ENCODE data around the gene CACNG7. TPM values are rescaled to one million over a fixed set of nuclear protein-coding genes. Genes with fewer than 3 reads are reported as not detected.

The CACNG7 gene
- total RNA-seq, 2 donors from 2014 or later = not detected

- no peak for DNase-seq
- Mint-ChIP-seq H3K36me3 (ENCODE audit: insufficient read depth in 2 of 2) (no peaks in the 10 kb centered on the region), H3K4me3 (no peak overlapping the region), H3K27ac (no peak overlapping the region), H3K4me1 (ENCODE audit: low read depth) (peaks cover 13% of the 10 kb centered on the region), H3K27me3 (ENCODE audit: low read depth) (peaks cover 41% of the 10 kb centered on the region), H3K9me3 (no peaks in the 10 kb centered on the region)
- ATAC-seq (replicated peaks in 1 of 2) = no peak
Measured at GRCh38 chr19:53992815-53993214, 83.7 kb downstream of the CACNG7 start.

GRCh38 chr19:53993448-53993847, 84.4 kb downstream of the CACNG7 start:
- Mint-ChIP-seq H3K9me3 (no peaks in the 10 kb centered on the region), H3K27ac (no peak overlapping the region), H3K27me3 (ENCODE audit: low read depth) (peaks cover 41% of the 10 kb centered on the region), H3K36me3 (ENCODE audit: insufficient read depth in 2 of 2) (no peaks in the 10 kb centered on the region), H3K4me1 (ENCODE audit: low read depth) (peaks cover 13% of the 10 kb centered on the region), H3K4me3 (no peak overlapping the region)
- no peak for DNase-seq
- ATAC-seq (replicated peaks in 1 of 2) = no peak

Other genes starting within 250 kb of the CACNG7 start
- gene NLRP12, start 85.0 kb upstream of the CACNG7 start, total RNA-seq = not detected
- 10 to 100 TPM; 32.7 to 43.5 TPM for gene MYADM, start 41.4 kb upstream of the CACNG7 start, total RNA-seq
- not detected for gene PRKCG, start 27.1 kb upstream of the CACNG7 start, total RNA-seq
- gene CACNG8, start 53.7 kb downstream of the CACNG7 start, total RNA-seq = under 1 TPM in 1 of 2 donors, not detected in 1; 0.02 TPM
- not detected for gene CACNG6, start 82.4 kb downstream of the CACNG7 start, total RNA-seq
- not detected for gene VSTM1, start 154.6 kb downstream of the CACNG7 start, total RNA-seq
- gene TARM1, start 172.1 kb downstream of the CACNG7 start, total RNA-seq = not detected
- 1 to 10 TPM; 1.1 to 2.3 TPM for gene OSCAR, start 191.5 kb downstream of the CACNG7 start, total RNA-seq
- gene NDUFA3, start 193.6 kb downstream of the CACNG7 start, total RNA-seq = 10 to 100 TPM; 40.6 to 52.6 TPM
- 10 to 100 TPM; 36.0 to 38.8 TPM for gene TFPT, start 206.4 kb downstream of the CACNG7 start, total RNA-seq
- 10 to 100 TPM; 55.0 to 55.6 TPM for gene PRPF31, start 206.5 kb downstream of the CACNG7 start, total RNA-seq
- 100 to 1,000 TPM in 1 of 2 donors, 10 to 100 TPM in 1; 84.5 to 107 TPM for gene CNOT3, start 228.5 kb downstream of the CACNG7 start, total RNA-seq

All from activated T-cell treated with anti-CD3 and anti-CD28 coated beads, Interleukin-2, amount 50 U/mL, for 72 hours (primary cell).